NCI-H526 (cell line): Measurements from ENCODE around the gene ACTL6B.
"Not testable (repeated sequence)": the region's sequence is repeated elsewhere in the genome, so short reads cannot be mapped to it uniquely, and the experiment has no call there.

Experiments
- DNase-seq, 2 experiments: peaks; one replicate each; lab custom pipeline; 2025; lab: John Stamatoyannopoulos, UW

Gene ACTL6B

GRCh38 chr7:100671353-100672327 is 15.4 kb upstream of the ACTL6B start:
- no peak for DNase-seq

GRCh38 chr7:100670074-100670473 is 13.8 kb upstream of the ACTL6B start:
- DNase-seq, result no peak

GRCh38 chr7:100669106-100669505 is 12.9 kb upstream of the ACTL6B start:
- not testable (repeated sequence) for DNase-seq

GRCh38 chr7:100668069-100668449 is 11.8 kb upstream of the ACTL6B start:
- DNase-seq, result no peak

GRCh38 chr7:100667331-100668068 is 11.3 kb upstream of the ACTL6B start:
- no peak for DNase-seq

- no peak for DNase-seq
Measured at GRCh38 chr7:100665168-100665726, 9.0 kb upstream of the ACTL6B start.

- DNase-seq, result not testable (repeated sequence)
Measured at GRCh38 chr7:100662194-100662776, 6.0 kb upstream of the ACTL6B start.

GRCh38 chr7:100654908-100655831 is 1.1 kb downstream of the ACTL6B start:
- no peak for DNase-seq

GRCh38 chr7:100649826-100650565 is 6.3 kb downstream of the ACTL6B start:
- no peak for DNase-seq

- peak in 1 of 2 experiments; percentile 67 for DNase-seq
Measured at GRCh38 chr7:100642534-100642907, 13.7 kb downstream of the ACTL6B start.

GRCh38 chr7:100641860-100642533 is 14.3 kb downstream of the ACTL6B start:
- no peak for DNase-seq

- DNase-seq, result no peak
Measured at GRCh38 chr7:100641463-100641859, 14.8 kb downstream of the ACTL6B start, which contains the start of gene TFR2. Gene TFR2 (minus strand): TSS chr7:100641552. CDS start chr7:100641509, 43 bp downstream.

- no peak for DNase-seq
Measured at GRCh38 chr7:100640517-100641440, 15.5 kb downstream of the ACTL6B start.

GRCh38 chr7:100639995-100640516 is 16.2 kb downstream of the ACTL6B start:
- no peak for DNase-seq

GRCh38 chr7:100632951-100633717 is 23.1 kb downstream of the ACTL6B start:
- peak; percentile 64 to 84 for DNase-seq

GRCh38 chr7:100630066-100630465 is 26.2 kb downstream of the ACTL6B start:
- DNase-seq, result no peak

- DNase-seq, result peak in 1 of 2 experiments; percentile 72
Measured at GRCh38 chr7:100629117-100629716, 27.0 kb downstream of the ACTL6B start.
